Activated B cell treated with CpG ODN at 0.5 μM for 24 hours (primary cell): Measurements from ENCODE around the gene ZNF791. TPM values are rescaled to one million over a fixed set of nuclear protein-coding genes. Genes with fewer than 3 reads are reported as not detected.
A peak's percentile ranks its signal among the peaks of the same experiment; 100 is the strongest.
"Not testable (repeated sequence)": the region's sequence is repeated elsewhere in the genome, so short reads cannot be mapped to it uniquely, and the experiment has no call there.

Experiments
- ATAC-seq: fragments of 200-7000 bp; cut with Tn5 transposase; one replicate; pipeline ENCODE4 v1.10.0; 2021; ENCODE audit warnings: low read depth, mild to moderate bottlenecking, moderate library complexity
- CTCF ChIA-PET: fragments of 350-600 bp; sonication (Branson Sonifier 250); formaldehyde crosslinking; loops from one replicate; lab custom pipeline; 2021; ENCODE audit warnings: antibody characterized with exemption; lab: Charles Lee
- POLR2A ChIA-PET: fragments of 350-600 bp; sonication (Branson Sonifier 250); formaldehyde crosslinking; loops from one replicate; lab custom pipeline; 2021; ENCODE audit warnings: antibody characterized with exemption; lab: Charles Lee
- DNase-seq: peaks from one replicate; pipeline ENCODE4 v3.0.0; 2022
- H3K27ac Mint-ChIP-seq: one replicate; pipeline ENCODE4 v1.8.0; 2020; ENCODE audit warnings: mixed read lengths
- H3K27me3 Mint-ChIP-seq: one replicate; pipeline ENCODE4 v1.8.0; 2021; ENCODE audit warnings: mixed read lengths
- H3K36me3 Mint-ChIP-seq: one replicate; pipeline ENCODE4 v1.8.0; 2021; ENCODE audit warnings: low read depth, mixed read lengths
- H3K4me1 Mint-ChIP-seq: one replicate; pipeline ENCODE4 v1.8.0; 2021; ENCODE audit warnings: mixed read lengths
- H3K4me3 Mint-ChIP-seq: one replicate; pipeline ENCODE4 v1.8.0; 2020; ENCODE audit warnings: mild to moderate bottlenecking, mixed read lengths
- H3K9me3 Mint-ChIP-seq: one replicate; pipeline ENCODE4 v1.8.0; 2020; ENCODE audit warnings: mixed read lengths
- CTCF ChIP-seq: fragments of 200-600 bp; IDR thresholded peaks from one replicate; pipeline ENCODE4 v1.8.0; 2022; ENCODE audit warnings: antibody characterized with exemption, mild to moderate bottlenecking
- intact Hi-C: fragments of 100-400 bp; cut with micrococcal nuclease; formaldehyde crosslinking; loops from one replicate; pipeline ENCODE4 v1.15.1; 2024
- total RNA-seq: library from RNA; stranded (reverse); gene quantifications from 2 replicates; pipeline ENCODE4 v1.2.3, GENCODE V29; 2022

Gene ZNF791
- total RNA-seq: 37.5 and 46.1 TPM in 2 replicates

GRCh38 chr19:12610540-12611360 lies at the start of gene ZNF791, which contains the start of gene ZNF490:
ZNF791 (plus strand) TSS chr19:12610920; CDS start chr19:12611080, 160 bp downstream.
ZNF490 (minus strand) TSS chr19:12610813; CDS start chr19:12610680, 133 bp downstream.
- intact Hi-C loops: loop anchor here (1.0 to 5.0 kb wide), 7 partner anchors 36 to 873 kb away; partner anchors contain the start of genes JUNB, MAN2B1, TNPO2 and WDR83
- peak; percentile 80 for ATAC-seq
- Mint-ChIP-seq H3K4me1 (peaks cover 66% of the 10 kb centered on the region), H3K4me3 (peak within 1 kb of the TSS; percentile 100), H3K27me3 (no peaks in the 10 kb centered on the region), H3K36me3 (peaks cover 30% of the 10 kb centered on the region), H3K27ac (peak within 1 kb of the TSS; percentile 100), H3K9me3 (no peaks in the 10 kb centered on the region)
- DNase-seq: peak; percentile 89
- no peak for TF ChIP-seq CTCF
- ChIA-PET CTCF (interaction anchor here (0.6 to 1.5 kb wide), 5 partner anchors 29 to 355 kb away, joined by 3 to 5 read pairs (median 3); no protein-coding TSS in a partner anchor), POLR2A (interaction anchor here (0.6 to 4.7 kb wide), 19 partner anchors 9 to 1038 kb away, joined by 3 to 74 read pairs (median 4); partner anchors contain the start of genes DHPS, JUNB, MAN2B1 and WDR83)

GRCh38 chr19:12564016-12564664 lies 46.6 kb upstream of the ZNF791 start:
- POLR2A ChIA-PET: interaction anchor here (0.7 to 2.1 kb wide), 3 partner anchors 11 to 282 kb away, joined by 4 to 7 read pairs (median 5); a partner anchor contains a TSS
- TF ChIP-seq CTCF: no peak
- peak; percentile 91 for DNase-seq
- Mint-ChIP-seq H3K27ac (no peak overlapping the region), H3K4me3 (no peak overlapping the region), H3K9me3 (no peaks in the 10 kb centered on the region), H3K4me1 (peaks cover 6% of the 10 kb centered on the region), H3K27me3 (no peaks in the 10 kb centered on the region), H3K36me3 (no peaks in the 10 kb centered on the region)
- ATAC-seq: peak; percentile 100
- intact Hi-C loops: loop anchor here (1.0 to 5.0 kb wide), 8 partner anchors 46 to 362 kb away; partner anchors contain the start of genes ZNF490 and ZNF791
- CTCF ChIA-PET: interaction anchor here (0.6 to 7.7 kb wide), 9 partner anchors 10 to 641 kb away, joined by 3 to 67 read pairs (median 4); partner anchors contain the start of genes MAN2B1, WDR83, ZNF490 and ZNF791

GRCh38 chr19:12566380-12566779 lies 44.3 kb upstream of the ZNF791 start:
- CTCF ChIA-PET: interaction anchor here (7.7 kb wide), 1 partner anchor 108 kb away, joined by 67 read pairs; no protein-coding TSS in a partner anchor
- H3K27me3 Mint-ChIP-seq, POLR2A ChIA-PET, H3K9me3 Mint-ChIP-seq, H3K27ac Mint-ChIP-seq, DNase-seq, H3K4me1 Mint-ChIP-seq, H3K4me3 Mint-ChIP-seq, H3K36me3 Mint-ChIP-seq, intact Hi-C loops, ATAC-seq: not testable (repeated sequence)

DNA sequence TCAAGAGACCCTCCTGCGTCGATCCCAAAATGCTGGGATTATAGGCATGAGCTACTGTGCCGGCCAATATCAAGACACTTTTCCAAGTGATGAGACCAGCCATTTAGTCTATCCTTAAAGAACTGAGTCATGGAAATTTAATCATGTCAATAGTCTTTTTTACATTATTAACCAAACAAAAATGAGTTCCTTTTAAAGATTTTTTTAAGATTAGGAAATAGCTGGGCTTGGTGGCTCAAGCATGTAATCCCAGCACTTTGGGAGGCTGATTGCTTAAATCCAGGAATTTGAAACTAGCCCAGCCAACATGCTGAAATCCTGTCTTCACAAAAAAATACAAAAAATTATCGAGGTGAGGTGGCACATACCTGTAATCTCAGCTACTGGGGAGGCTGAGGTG lies 42.8 kb upstream of the ZNF791 start:
- H3K9me3 Mint-ChIP-seq: no peaks in the 10 kb centered on the region
- H3K4me3 Mint-ChIP-seq: no peak overlapping the region
- CTCF ChIA-PET: interaction anchor here (0.8 to 3.3 kb wide), 2 partner anchors 72 to 104 kb away, joined by 3 to 8 read pairs; no protein-coding TSS in a partner anchor
- no peak overlapping the region for H3K27ac Mint-ChIP-seq
- H3K27me3 Mint-ChIP-seq: no peaks in the 10 kb centered on the region
- DNase-seq (no peak), ATAC-seq (no peak)
- no peak for TF ChIP-seq CTCF
- peaks cover 23% of the 10 kb centered on the region for H3K4me1 Mint-ChIP-seq
- no peaks in the 10 kb centered on the region for H3K36me3 Mint-ChIP-seq
- POLR2A ChIA-PET: interaction anchor here (0.7 to 1.5 kb wide), 2 partner anchors 75 to 101 kb away, joined by 3 to 5 read pairs; a partner anchor contains a TSS
- intact Hi-C loops: no loop called here

- H3K9me3 Mint-ChIP-seq: no peaks in the 10 kb centered on the region
- peaks cover 13% of the 10 kb centered on the region for H3K36me3 Mint-ChIP-seq
- TF ChIP-seq CTCF: no peak
- peak overlapping the region; percentile 86 for H3K27ac Mint-ChIP-seq
- no peaks in the 10 kb centered on the region for H3K27me3 Mint-ChIP-seq
- DNase-seq (peak; percentile 27), ATAC-seq (peak; percentile 95)
- CTCF ChIA-PET: interaction anchor here (1.0 to 1.3 kb wide), 3 partner anchors 9 to 92 kb away, joined by 3 to 4 read pairs (median 3); partner anchors contain the start of genes ZNF490 and ZNF791
- POLR2A ChIA-PET: interaction anchor here (0.6 to 2.6 kb wide), 5 partner anchors 33 to 865 kb away, joined by 3 to 33 read pairs (median 3); partner anchors contain the start of genes DHPS, ZNF490 and ZNF791
- peak overlapping the region; percentile 44 for H3K4me3 Mint-ChIP-seq
- intact Hi-C loops: loop anchor here (1.0 kb wide), 1 partner anchor 36 kb away; the partner anchor contains the start of genes ZNF490 and ZNF791
- H3K4me1 Mint-ChIP-seq: peaks cover 42% of the 10 kb centered on the region
Observed at GRCh38 chr19:12574036-12574435, 36.7 kb upstream of the ZNF791 start.
